HK-2 (cell line): Measurements from ENCODE around the gene SFSWAP.
A peak's percentile ranks its signal among the peaks of the same experiment; 100 is the strongest.
"Not testable (repeated sequence)": the region's sequence is repeated elsewhere in the genome, so short reads cannot be mapped to it uniquely, and the experiment has no call there.

Experiments used
- DNase-seq: peaks from one replicate; pipeline ENCODE4 v3.0.0-alpha.2; 2018; ENCODE audit not compliant: unreplicated experiment

SFSWAP gene

GRCh38 chr12:131735476-131736445 lies 24.9 kb downstream of the SFSWAP start:
- DNase-seq, result no peak

DNA sequence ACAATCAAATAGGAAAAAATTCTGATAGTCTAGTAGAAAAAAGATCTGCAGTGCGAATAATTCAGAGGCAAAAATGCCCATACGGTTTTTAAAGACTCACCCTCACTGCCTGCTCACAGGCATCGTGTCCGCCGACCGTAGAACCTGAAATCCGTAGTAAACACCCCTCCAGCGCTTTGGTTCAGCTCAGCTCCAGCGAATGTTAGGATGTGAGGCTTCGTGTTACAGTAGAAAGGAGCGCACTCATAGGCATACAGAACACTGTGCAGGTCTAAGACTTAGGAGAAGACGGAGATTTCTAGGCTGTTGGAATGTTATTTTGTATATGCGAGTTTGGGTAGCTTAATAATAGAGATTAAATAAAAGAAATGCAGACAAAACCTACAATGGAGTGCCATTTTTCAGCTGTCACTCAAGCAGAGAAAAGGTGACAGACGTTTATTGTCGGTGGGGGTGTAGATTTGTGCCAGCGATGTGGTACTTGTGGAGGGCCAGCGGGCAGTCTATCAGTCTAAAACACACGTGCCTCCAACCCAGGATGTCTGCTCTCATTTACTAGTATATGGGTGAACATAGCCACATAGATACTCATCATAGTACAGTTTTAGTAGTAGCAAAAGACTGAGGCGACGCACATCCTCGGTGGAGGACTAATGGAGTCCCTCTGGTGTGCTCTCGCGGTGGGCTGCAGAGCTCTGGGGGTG lies 25.7 kb downstream of the SFSWAP start:
- DNase-seq, result no peak

DNA sequence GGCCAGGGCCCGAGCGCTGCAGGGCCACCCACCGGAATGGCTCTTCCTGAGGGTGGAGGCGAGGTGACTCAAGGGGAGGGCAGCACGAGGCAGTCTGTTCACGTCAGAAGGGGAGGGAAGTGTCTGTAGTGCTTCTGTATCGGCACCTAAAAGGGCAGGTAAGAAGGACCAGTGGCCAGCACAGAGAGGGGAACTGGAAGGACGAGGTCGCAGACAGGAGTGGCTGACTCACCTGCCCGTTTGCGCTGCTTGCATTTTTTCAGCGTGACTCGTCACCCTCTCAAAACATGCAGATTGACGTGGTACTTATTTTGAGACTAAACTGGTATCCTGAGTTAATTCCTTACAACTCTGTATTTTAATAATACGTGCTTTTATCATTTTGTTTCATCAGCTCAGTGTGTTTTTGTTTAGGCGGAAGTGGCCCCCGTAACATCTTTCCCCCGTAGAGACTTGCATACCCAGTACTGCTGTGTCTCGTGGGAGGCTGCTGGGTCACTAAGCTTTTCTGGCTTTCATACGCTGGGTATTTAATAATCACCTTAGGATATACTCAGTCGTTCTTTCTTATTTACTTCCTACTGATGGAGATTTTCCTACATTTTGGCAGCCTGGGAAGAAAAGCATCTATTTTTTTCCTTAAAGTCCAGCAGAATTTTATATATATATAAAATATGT lies 26.4 kb downstream of the SFSWAP start:
- DNase-seq, result peak; percentile 84

GRCh38 chr12:131738196-131738595 lies 27.3 kb downstream of the SFSWAP start:
- no peak for DNase-seq

DNA sequence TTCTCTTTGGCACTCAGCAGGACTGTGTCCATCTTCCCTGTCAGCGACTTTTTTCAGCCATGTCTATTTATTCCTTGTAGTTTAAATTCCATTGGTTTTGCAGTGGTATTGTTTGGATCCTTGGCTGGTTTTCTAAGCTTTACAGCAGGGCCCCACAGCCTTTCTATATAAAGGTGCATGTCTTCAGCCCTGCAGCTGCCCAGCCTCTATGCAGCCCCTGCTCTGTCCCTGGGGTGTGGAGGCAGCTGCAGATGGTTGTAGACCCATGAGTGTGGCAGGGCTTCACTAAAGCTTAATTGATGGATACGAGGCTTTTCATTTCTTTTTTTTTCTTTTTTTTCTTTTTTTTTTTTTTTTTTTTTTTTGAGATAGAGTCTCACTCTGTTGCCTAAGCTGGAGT lies 29.7 kb downstream of the SFSWAP start:
- no peak for DNase-seq

DNA sequence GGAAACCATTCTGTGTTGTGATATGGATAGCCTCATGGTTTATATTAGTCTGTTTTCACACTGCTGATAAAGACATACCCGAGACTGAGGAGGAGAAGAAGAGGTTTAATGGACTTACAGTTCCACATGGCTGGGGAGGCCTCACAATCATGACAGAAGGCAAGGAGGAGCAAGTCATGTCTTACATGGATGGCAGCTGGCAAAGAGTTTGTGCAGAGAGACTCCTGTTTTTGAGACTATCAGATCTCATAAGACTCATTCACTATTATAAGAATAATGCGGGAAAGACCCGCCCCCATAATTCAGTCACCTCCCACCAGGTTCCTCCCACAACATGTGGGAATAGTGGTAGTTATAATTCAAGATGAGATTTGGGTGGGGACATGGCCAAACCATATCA lies 31.9 kb downstream of the SFSWAP start:
- DNase-seq, result not testable (repeated sequence)

GRCh38 chr12:131743410-131743809 lies 32.5 kb downstream of the SFSWAP start:
- not testable (repeated sequence) for DNase-seq

GRCh38 chr12:131743880-131744279 lies 33.0 kb downstream of the SFSWAP start:
- DNase-seq, result not testable (repeated sequence)

DNA sequence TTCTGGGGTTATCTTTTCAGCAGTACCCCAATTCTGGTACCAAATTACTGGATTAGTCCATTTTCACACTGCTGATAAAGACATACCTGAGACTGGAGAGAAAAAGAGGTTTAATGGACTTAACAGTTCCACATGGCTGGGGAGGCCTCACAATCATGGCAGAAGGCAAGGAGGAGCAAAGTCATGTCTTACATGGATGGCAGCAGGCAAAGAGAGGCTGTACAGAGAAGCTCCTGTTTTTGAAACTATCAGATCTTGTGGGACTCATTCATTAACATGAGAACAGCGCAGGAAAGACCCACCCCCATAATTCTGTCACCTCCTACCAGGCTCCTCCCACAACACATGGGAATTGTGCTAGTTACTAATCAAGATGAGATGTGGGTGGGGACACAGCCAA lies 33.8 kb downstream of the SFSWAP start:
- not testable (repeated sequence) for DNase-seq

DNA sequence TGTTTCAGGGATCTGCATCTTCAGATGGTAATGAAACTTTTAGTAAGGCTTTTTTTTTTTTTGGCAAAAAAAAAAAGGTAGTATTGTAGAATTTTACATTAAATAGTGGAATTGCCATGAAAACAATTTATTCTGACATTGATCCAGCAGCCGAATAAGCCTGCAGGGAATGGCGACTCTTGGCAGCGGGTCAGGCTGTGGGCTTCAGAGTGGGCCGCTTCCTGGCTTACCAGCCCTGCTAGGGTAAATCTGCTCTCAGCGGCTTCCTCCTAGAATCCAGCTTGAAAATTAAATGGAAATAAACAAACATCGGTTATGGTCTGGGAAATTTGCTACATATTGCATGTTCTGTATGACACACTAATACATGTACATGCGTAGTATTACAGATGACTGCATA lies 34.8 kb downstream of the SFSWAP start:
- DNase-seq, result no peak

DNA sequence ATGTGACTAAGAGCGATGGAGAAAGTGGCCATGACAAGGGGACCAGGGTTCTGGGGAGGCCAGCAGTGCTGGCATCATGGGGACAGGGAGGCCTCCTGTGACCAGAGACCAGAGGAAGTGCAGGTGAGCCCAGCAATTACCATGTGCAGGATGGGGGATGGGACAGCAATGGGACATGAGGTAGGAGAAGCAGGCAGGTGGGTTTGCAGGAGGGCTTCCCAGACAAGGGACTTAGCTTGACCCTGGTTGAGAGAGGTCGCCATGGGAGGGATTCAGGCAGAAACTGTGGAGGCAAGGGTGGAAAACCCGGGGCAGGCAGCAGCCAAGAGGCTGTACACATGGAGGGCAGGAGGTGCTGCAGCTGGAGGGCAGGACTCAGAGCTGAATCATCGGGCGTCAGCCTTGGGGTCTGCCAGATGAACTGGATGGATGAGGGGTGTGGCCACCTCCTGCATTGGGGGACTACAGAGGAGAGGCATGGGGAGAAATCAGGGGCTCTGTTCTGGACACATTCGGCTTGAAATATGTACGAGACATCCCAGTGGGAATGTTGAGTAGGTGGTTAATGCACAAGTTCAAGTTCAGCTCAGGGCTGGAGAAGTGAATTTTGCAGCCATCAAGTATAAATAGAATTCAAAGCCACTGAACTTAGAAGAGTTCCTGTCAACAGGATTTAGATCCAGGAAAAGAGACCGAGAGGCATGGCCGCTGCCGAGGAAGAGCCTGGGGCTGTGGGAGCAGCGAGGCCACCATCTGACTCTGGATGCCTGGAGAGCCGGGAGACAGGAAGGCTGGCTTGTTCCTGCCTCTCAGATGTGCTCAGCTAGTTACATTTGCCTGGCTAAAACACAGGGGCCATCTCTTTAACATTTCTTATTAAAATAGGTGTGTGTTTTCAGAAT lies 36.6 kb downstream of the SFSWAP start:
- no peak for DNase-seq

GRCh38 chr12:131749618-131750315 lies 38.9 kb downstream of the SFSWAP start:
- no peak for DNase-seq

DNA sequence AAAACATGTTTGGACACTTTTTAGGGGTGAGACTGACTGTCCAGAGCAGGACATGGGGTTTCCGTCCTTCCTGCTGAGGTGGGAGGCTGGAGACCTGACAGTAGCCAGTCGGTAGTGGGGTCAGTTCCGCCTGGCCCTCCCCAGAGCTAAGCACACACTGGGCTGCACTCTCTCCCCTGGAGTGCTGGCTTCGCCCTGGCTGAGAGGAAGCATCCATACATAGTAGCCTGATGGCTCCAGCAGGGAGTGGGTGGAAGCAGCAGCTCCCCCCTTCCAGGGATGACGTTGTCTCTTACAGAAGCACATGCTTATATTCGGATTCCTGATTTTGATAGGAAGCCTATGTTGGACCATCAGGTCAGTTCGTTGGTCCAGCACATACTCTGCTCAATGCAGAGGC lies 40.4 kb downstream of the SFSWAP start:
- DNase-seq, result no peak

- DNase-seq, result no peak
Observed at GRCh38 chr12:131752451-131752850, 41.6 kb downstream of the SFSWAP start.

DNA sequence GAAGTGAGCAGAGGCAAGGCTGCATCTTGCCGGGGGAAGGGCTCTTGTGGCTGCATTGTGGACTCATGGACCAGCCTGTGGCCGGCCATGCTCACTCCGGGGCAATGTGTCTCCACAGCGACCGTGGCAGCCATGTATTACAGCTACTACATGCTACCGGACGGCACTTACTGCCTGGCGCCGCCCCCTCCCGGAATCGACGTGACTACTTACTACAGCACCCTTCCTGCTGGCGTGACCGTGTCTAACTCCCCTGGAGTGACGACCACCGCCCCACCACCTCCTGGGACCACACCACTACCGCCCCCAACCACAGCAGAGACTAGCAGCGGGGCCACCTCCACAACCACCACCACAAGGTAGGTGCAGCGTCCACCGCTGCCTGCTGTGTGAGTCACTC lies 42.1 kb downstream of the SFSWAP start:
- no peak for DNase-seq

- DNase-seq, result no peak
Observed at GRCh38 chr12:131753757-131754156, 42.9 kb downstream of the SFSWAP start.

DNA sequence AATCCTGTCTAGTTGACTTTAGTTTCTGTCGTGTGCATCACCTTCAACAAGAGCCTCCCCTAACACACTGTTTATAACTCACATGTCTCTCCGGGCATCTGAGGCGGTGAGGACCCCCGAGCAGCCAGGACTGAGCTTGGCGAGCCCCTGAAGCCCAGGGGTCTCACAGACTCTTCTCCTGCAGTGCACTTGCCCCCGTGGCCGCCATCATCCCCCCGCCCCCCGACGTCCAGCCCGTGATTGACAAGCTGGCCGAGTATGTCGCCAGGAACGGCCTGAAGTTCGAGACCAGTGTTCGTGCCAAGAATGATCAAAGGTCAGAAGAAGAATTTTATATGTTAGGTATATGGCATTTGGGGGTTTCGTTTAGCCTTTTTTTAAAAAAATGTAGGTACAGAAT lies 43.3 kb downstream of the SFSWAP start:
- no peak for DNase-seq

- DNase-seq, result no peak
Observed at GRCh38 chr12:131755305-131756113, 44.6 kb downstream of the SFSWAP start.

GRCh38 chr12:131756441-131756840 lies 45.6 kb downstream of the SFSWAP start:
- DNase-seq, result no peak

- DNase-seq, result no peak
Observed at GRCh38 chr12:131757111-131757510, 46.2 kb downstream of the SFSWAP start.
